Muscle layer of duodenum (tissue), 2 donors: Measurements from ENCODE around the gene NEDD4.
"Not testable (repeated sequence)": the region's sequence is repeated elsewhere in the genome, so short reads cannot be mapped to it uniquely, and the experiment has no call there.

ENCODE experiments used
- H3K27ac ChIP-seq: one replicate; pipeline ENCODE4 v1.7.0; 2013; ENCODE audit warnings: mild to moderate bottlenecking, low read length
- H3K27me3 ChIP-seq: one replicate; pipeline ENCODE4 v1.7.0; 2013; ENCODE audit warnings: low read depth, mild to moderate bottlenecking, control low read depth, low read length
- H3K36me3 ChIP-seq, 2 donors: one replicate each; pipeline ENCODE4 v1.7.0; 2013; ENCODE audit warnings: low read length in 2 of 2, control low read depth in 1 of 2, mild to moderate bottlenecking in 1 of 2; ENCODE audit not compliant: insufficient read depth in 2 of 2, control insufficient read depth in 1 of 2
- H3K4me1 ChIP-seq, 2 donors: one replicate each; pipeline ENCODE4 v1.7.0; 2013; ENCODE audit warnings: low read length in 2 of 2, mild to moderate bottlenecking in 2 of 2, control low read depth in 1 of 2, moderate library complexity in 1 of 2; ENCODE audit not compliant: insufficient read depth in 2 of 2, control insufficient read depth in 1 of 2
- H3K4me3 ChIP-seq, 2 donors: one replicate each; pipeline ENCODE4 v1.7.0; 2013; ENCODE audit warnings: low read length in 2 of 2, low read depth in 1 of 2, mild to moderate bottlenecking in 1 of 2
- H3K9me3 ChIP-seq, 2 donors: one replicate each; pipeline ENCODE4 v1.7.0; 2013; ENCODE audit warnings: low read length in 2 of 2, control low read depth in 1 of 2, mild to moderate bottlenecking in 1 of 2; ENCODE audit not compliant: control insufficient read depth in 1 of 2
- donor health status: healthy.

The NEDD4 gene

GRCh38 chr15:55821740-55822139 is 171.7 kb downstream of the NEDD4 start:
- not testable (repeated sequence) for H3K36me3 ChIP-seq, H3K27ac ChIP-seq, H3K27me3 ChIP-seq, H3K9me3 ChIP-seq, H3K4me3 ChIP-seq
- H3K4me1 ChIP-seq: peaks cover 0 to 12% of the 10 kb centered on the region in 2 donors

GRCh38 chr15:55820043-55820442 is 173.4 kb downstream of the NEDD4 start:
- H3K4me3 ChIP-seq: no peak overlapping the region
- H3K36me3 ChIP-seq: no peaks in the 10 kb centered on the region
- peaks cover 0 to 12% of the 10 kb centered on the region in 2 donors for H3K4me1 ChIP-seq
- no peak overlapping the region for H3K27ac ChIP-seq
- H3K27me3 ChIP-seq: no peaks in the 10 kb centered on the region
- H3K9me3 ChIP-seq: no peaks in the 10 kb centered on the region

DNA sequence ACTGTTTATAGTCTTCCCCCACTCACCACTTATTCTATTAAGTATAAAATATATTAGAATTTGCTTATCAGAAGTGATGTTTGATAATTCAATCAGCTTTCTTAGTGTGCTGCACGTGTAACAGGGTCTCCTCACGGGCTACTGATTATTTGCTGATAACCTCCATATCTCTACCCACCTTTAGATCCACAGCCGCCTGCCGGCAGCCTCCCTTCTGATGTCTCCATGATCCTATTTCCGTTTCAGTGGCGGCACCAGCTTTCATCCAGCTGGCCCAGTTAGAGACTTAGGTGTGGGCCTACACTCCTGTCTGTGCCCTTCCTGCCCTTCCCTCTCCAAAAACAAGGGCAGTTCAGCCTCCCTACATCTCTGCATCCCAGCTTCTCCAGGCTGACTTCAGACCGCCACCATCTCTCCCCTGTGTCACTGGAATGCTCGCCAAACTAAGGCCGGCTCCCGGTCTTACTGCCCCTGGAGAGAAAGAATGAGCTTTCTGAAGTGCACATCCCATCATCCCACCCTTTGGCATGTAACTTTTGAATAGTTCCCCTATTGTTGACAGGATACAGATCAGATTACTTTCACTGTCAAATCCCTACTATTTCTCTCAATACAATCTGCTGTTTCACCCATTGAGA is 173.9 kb downstream of the NEDD4 start:
- no peaks in the 10 kb centered on the region for H3K9me3 ChIP-seq
- H3K27ac ChIP-seq: no peak overlapping the region
- no peak overlapping the region for H3K4me3 ChIP-seq
- H3K36me3 ChIP-seq: no peaks in the 10 kb centered on the region
- H3K4me1 ChIP-seq: peaks cover 0 to 12% of the 10 kb centered on the region in 2 donors
- H3K27me3 ChIP-seq: no peaks in the 10 kb centered on the region

- H3K4me3 ChIP-seq: no peak overlapping the region
- no peaks in the 10 kb centered on the region for H3K36me3 ChIP-seq
- no peaks in the 10 kb centered on the region for H3K4me1 ChIP-seq
- no peak overlapping the region for H3K27ac ChIP-seq
- H3K27me3 ChIP-seq: no peaks in the 10 kb centered on the region
- H3K9me3 ChIP-seq: no peaks in the 10 kb centered on the region
Observed at GRCh38 chr15:55816017-55816416, 177.4 kb downstream of the NEDD4 start.

- no peaks in the 10 kb centered on the region for H3K36me3 ChIP-seq
- H3K27me3 ChIP-seq: no peaks in the 10 kb centered on the region
- no peak overlapping the region for H3K4me3 ChIP-seq
- H3K4me1 ChIP-seq: no peaks in the 10 kb centered on the region
- no peak overlapping the region for H3K27ac ChIP-seq
- H3K9me3 ChIP-seq: no peaks in the 10 kb centered on the region
Observed at GRCh38 chr15:55802600-55803376, 190.6 kb downstream of the NEDD4 start.

- H3K9me3 ChIP-seq: no peaks in the 10 kb centered on the region
Observed at GRCh38 chr15:55800216-55800615, 193.2 kb downstream of the NEDD4 start.

DNA sequence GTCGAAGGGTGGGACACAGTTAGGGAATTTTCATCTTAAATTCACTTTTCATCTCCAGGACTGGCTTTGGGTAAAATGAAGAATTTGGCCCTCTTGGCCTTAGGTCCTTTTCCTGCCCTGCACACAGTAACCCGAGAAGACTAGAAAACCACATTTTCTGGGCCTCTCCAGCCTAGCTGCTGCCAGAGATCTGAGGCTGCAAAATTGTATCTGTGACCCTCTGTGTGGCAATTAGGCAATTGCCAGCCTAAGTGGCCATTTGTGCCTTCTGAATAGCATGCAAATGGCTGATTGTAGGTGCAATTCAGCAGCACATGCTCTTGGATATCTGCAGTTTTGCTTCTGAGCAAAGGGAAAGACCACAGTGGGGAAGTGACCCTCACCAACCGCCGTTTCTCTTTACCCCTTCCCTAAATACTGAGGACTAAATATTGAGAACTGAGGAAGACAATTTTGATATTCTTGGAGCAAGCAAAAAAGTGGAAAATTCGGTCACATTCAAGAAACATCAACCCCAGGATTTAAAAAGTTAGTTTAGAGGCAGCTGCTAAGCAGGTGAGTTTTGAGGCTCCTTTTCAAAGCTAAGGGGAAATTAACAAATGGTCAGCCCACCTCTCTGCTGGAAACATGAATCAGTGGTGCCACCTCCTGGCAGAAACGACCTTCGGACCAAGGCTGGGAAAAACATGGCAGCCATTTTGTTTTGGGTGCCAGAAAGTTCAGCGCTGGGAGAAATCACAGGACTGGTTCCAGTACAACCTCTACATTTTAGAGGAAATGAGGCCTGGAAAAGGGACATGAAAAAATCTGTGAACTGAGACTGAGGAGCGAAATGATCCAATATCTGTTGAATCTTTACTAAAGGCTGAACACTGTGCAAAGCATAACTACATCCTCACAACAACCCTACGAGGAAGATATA is 193.9 kb downstream of the NEDD4 start:
- H3K9me3 ChIP-seq: no peaks in the 10 kb centered on the region
- H3K36me3 ChIP-seq: no peaks in the 10 kb centered on the region
- no peaks in the 10 kb centered on the region for H3K27me3 ChIP-seq
- no peak overlapping the region for H3K27ac ChIP-seq
- H3K4me3 ChIP-seq: no peak overlapping the region
- no peaks in the 10 kb centered on the region for H3K4me1 ChIP-seq

More at GRCh38 chr15:55800216-55800615, 193.2 kb downstream of the NEDD4 start:
- no peak overlapping the region for H3K4me3 ChIP-seq
- no peak overlapping the region for H3K27ac ChIP-seq
- H3K27me3 ChIP-seq: no peaks in the 10 kb centered on the region
- no peaks in the 10 kb centered on the region for H3K36me3 ChIP-seq
- no peaks in the 10 kb centered on the region for H3K4me1 ChIP-seq

DNA sequence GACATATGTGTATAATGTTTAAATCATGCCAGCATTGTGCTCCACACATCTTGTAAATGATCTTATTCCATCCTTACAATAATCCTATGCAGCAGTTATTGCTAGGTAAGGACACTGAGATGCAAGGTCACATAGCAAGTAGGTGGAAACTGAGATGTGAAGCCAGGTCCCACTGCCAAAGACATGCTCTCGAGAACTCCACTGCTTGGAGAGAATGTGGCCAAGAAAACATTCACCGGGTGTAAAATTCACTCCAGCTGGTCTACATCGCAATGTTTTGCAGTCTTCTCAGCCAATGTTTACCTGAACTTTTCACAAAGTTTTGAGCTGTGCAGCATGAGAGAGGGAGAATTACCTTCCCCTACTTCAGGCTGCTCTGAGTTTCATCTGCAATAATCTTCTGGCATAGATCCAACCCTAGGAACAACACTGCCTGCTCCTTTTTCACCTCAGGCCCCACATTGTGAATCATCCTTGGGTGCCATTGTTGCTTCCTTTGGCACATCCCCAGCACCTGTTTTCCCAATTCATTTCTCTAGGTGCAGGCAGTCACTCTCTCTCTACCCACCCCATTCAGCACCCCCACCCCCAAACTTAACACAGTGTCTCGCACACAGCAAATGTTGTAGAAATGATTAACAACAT is 197.0 kb downstream of the NEDD4 start:
- Histone ChIP-seq H3K4me1 (no peaks in the 10 kb centered on the region), H3K4me3 (no peak overlapping the region), H3K36me3 (no peaks in the 10 kb centered on the region), H3K9me3 (no peaks in the 10 kb centered on the region), H3K27ac (no peak overlapping the region), H3K27me3 (no peaks in the 10 kb centered on the region)

GRCh38 chr15:55795031-55795430 is 198.4 kb downstream of the NEDD4 start:
- H3K27ac ChIP-seq: no peak overlapping the region
- H3K4me3 ChIP-seq: no peak overlapping the region
- no peaks in the 10 kb centered on the region for H3K4me1 ChIP-seq
- H3K36me3 ChIP-seq: no peaks in the 10 kb centered on the region
- no peaks in the 10 kb centered on the region for H3K27me3 ChIP-seq
- no peaks in the 10 kb centered on the region for H3K9me3 ChIP-seq

DNA sequence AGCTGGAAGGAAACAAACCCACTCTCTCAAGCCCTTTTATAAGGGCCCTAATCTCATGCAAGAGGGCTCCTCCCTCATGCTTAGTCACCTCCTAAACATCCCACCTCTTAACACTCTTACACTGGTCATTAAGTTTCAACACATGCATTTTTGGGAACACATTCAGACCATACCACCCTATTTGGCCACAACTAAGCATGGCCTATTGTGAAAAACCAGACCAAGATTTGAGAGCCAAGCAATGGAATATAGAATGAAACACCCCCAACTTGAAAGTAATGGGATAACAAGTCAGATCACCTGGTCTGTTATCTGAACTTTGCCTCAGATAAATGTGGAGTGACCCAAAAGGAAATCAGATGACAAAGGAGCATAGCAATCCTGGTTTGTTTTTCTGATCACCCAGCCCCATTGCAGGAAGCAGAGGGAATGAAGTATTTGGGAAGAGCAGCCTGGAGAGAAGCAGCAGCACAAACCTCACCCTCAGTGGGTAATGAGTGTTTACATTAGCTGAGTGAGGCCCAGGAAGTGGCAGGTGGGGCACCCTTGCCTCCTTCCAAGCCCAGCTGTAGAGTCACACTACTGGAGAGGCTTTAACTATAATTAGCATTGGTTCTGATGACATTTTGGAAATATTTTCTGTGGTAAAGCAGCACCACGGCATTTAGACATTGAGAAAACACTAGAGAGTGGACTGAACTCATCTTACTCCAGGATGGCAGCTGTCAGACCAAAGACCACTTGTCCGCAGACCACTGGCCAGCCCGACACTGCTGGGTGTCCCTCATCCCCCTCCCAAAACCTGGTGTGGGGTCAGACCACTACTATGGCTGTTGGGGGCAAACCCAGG is 201.6 kb downstream of the NEDD4 start:
- Histone ChIP-seq H3K36me3 (no peaks in the 10 kb centered on the region), H3K27ac (no peak overlapping the region), H3K4me3 (no peak overlapping the region), H3K9me3 (no peaks in the 10 kb centered on the region), H3K4me1 (no peaks in the 10 kb centered on the region), H3K27me3 (no peaks in the 10 kb centered on the region)
